Trophoblast cell (in vitro differentiated cells and primary cell): ENCODE measurements around the gene SMPD3.

ENCODE experiments used
- DNase-seq, 2 donors: peaks; one replicate each; pipeline ENCODE4 v3.0.0-alpha.2; 2016
- H2AFZ ChIP-seq: 2 replicates; pipeline ENCODE4 v1.6.1; 2013; ENCODE audit warnings: low read length, moderate library complexity, mild to moderate bottlenecking; ENCODE audit not compliant: insufficient read depth, poor library complexity
- H2AK5ac ChIP-seq: 2 replicates; pipeline ENCODE4 v1.6.1; 2013; ENCODE audit warnings: mild to moderate bottlenecking, low read length
- H2BK120ac ChIP-seq: 2 replicates; pipeline ENCODE4 v1.6.1; 2013; ENCODE audit warnings: low read length, mild to moderate bottlenecking, moderate library complexity; ENCODE audit not compliant: insufficient read depth, poor library complexity
- H2BK12ac ChIP-seq: 2 replicates; pipeline ENCODE4 v1.6.1; 2013; ENCODE audit warnings: mild to moderate bottlenecking, low read length, moderate library complexity
- H2BK5ac ChIP-seq: 2 replicates; pipeline ENCODE4 v1.6.1; 2013; ENCODE audit warnings: low read length, low read depth, moderate library complexity, mild to moderate bottlenecking; ENCODE audit not compliant: poor library complexity
- H3K14ac ChIP-seq: 2 replicates; pipeline ENCODE4 v1.6.1; 2013; ENCODE audit warnings: mild to moderate bottlenecking, low read length
- H3K18ac ChIP-seq: 2 replicates; pipeline ENCODE4 v1.6.1; 2013; ENCODE audit warnings: mild to moderate bottlenecking, low read length
- H3K23ac ChIP-seq: 2 replicates; pipeline ENCODE4 v1.6.1; 2013; ENCODE audit warnings: low read length
- H3K27ac ChIP-seq: 2 replicates; pipeline ENCODE4 v1.5.1; 2013; ENCODE audit warnings: low read depth, mild to moderate bottlenecking, inconsistent platforms, low read length, moderate library complexity
- H3K27me3 ChIP-seq: 2 replicates; pipeline ENCODE4 v1.6.1; 2013; ENCODE audit warnings: inconsistent platforms, mild to moderate bottlenecking, low read length, moderate library complexity; ENCODE audit not compliant: insufficient read depth
- H3K36me3 ChIP-seq, 2 experiments: 1 replicate in 1 of 2; 2 replicates in 1 of 2; pipeline ENCODE4 v1.6.1; 2013; ENCODE audit warnings: low read length in 2 of 2, mild to moderate bottlenecking in 2 of 2, moderate library complexity in 1 of 2; ENCODE audit not compliant: insufficient read depth in 2 of 2, control insufficient read depth in 1 of 2
- H3K4ac ChIP-seq: 2 replicates; pipeline ENCODE4 v1.6.1; 2013; ENCODE audit warnings: low read depth, mild to moderate bottlenecking, low read length, moderate library complexity
- H3K4me1 ChIP-seq, 2 experiments: 1 replicate in 1 of 2; 2 replicates in 1 of 2; pipeline ENCODE4 v1.6.1; 2013; ENCODE audit warnings: low read length in 2 of 2, mild to moderate bottlenecking in 2 of 2, moderate library complexity in 1 of 2; ENCODE audit not compliant: insufficient read depth in 2 of 2, control insufficient read depth in 1 of 2
- H3K4me2 ChIP-seq: 2 replicates; pipeline ENCODE4 v1.6.1; 2013; ENCODE audit warnings: inconsistent platforms, mild to moderate bottlenecking, low read length, moderate library complexity
- H3K4me3 ChIP-seq: 2 replicates; pipeline ENCODE4 v1.5.1; 2013; ENCODE audit warnings: mild to moderate bottlenecking, low read depth, low read length, inconsistent platforms
- H3K79me1 ChIP-seq: one replicate; pipeline ENCODE4 v1.6.1; 2013; ENCODE audit warnings: low read length
- H3K79me2 ChIP-seq: 2 replicates; pipeline ENCODE4 v1.6.1; 2013; ENCODE audit warnings: low read length, mild to moderate bottlenecking; ENCODE audit not compliant: control insufficient read depth, insufficient read depth, poor library complexity
- H3K9ac ChIP-seq: 2 replicates; pipeline ENCODE4 v1.6.1; 2013; ENCODE audit warnings: mild to moderate bottlenecking, low read length
- H3K9me3 ChIP-seq: 2 replicates; pipeline ENCODE4 v1.6.1; 2013; ENCODE audit warnings: low read depth, mild to moderate bottlenecking, control low read depth, inconsistent platforms, low read length; ENCODE audit not compliant: insufficient read depth
- H4K12ac ChIP-seq: 2 replicates; pipeline ENCODE4 v1.6.1; 2013; ENCODE audit warnings: low read depth, mild to moderate bottlenecking, low read length, moderate library complexity
- H4K8ac ChIP-seq: 2 replicates; pipeline ENCODE4 v1.6.1; 2013; ENCODE audit warnings: low read depth, mild to moderate bottlenecking, low read length, moderate library complexity
- H4K91ac ChIP-seq: one replicate; pipeline ENCODE4 v1.6.1; 2013; ENCODE audit warnings: low read depth, mild to moderate bottlenecking, low read length, moderate library complexity
- WGBS: extraction: QIAGEN DNeasy Blood & Tissue Kit; methylation state at CpG from one replicate; pipeline ENCODE4 v1.1.7; 2013; ENCODE audit warnings: missing lambda C conversion rate; ENCODE audit not compliant: insufficient read length, insufficient coverage; ENCODE audit errors: extremely low coverage; 5-methylcytosine and 5-hydroxymethylcytosine counted together

Gene SMPD3

DNA sequence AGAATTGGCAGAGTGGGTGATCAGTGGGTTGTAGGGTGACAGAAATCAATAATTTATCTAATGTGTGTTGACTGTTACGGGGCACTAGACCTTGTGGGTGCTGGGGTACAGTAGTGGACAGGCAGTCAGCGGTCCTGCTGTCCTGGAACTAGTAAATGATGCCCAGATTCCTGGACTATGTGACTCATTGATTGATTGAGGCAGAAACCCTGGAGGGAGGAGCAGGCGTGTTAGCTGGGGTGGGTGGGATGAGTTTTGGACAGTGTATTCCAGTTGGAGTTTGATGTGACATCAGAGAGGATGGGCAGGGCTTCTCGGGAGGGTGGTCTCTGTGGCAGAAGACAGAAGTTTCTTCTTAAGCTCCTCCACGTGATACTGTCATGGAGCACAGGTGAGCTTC is 113.1 kb downstream of the SMPD3 start:
- no peak for DNase-seq
- Histone ChIP-seq H3K18ac (no peak overlapping the region), H2AK5ac (no peak overlapping the region), H3K27ac (no peak overlapping the region), H2AFZ (no peak overlapping the region), H2BK5ac (no peak overlapping the region), H3K23ac (no peak overlapping the region), H3K4ac (no peak overlapping the region), H2BK12ac (no peak overlapping the region), H4K12ac (no peak overlapping the region), H3K79me2 (no peaks in the 10 kb centered on the region), H3K27me3 (no peaks in the 10 kb centered on the region), H3K4me1 (peaks cover 12 to 15% of the 10 kb centered on the region in 2 experiments), H2BK120ac (no peak overlapping the region), H3K4me2 (no peak overlapping the region), H3K14ac (no peak overlapping the region), H3K79me1 (peaks cover 6% of the 10 kb centered on the region), H3K4me3 (no peak overlapping the region), H3K36me3 (peaks cover 27% of the 10 kb centered on the region in 2 experiments), H3K9ac (no peak overlapping the region), H4K91ac (no peak overlapping the region), H3K9me3 (no peaks in the 10 kb centered on the region), H4K8ac (no peak overlapping the region)
- WGBS, result no CpG with 5 or more reads among the region's 5 CpGs

DNA sequence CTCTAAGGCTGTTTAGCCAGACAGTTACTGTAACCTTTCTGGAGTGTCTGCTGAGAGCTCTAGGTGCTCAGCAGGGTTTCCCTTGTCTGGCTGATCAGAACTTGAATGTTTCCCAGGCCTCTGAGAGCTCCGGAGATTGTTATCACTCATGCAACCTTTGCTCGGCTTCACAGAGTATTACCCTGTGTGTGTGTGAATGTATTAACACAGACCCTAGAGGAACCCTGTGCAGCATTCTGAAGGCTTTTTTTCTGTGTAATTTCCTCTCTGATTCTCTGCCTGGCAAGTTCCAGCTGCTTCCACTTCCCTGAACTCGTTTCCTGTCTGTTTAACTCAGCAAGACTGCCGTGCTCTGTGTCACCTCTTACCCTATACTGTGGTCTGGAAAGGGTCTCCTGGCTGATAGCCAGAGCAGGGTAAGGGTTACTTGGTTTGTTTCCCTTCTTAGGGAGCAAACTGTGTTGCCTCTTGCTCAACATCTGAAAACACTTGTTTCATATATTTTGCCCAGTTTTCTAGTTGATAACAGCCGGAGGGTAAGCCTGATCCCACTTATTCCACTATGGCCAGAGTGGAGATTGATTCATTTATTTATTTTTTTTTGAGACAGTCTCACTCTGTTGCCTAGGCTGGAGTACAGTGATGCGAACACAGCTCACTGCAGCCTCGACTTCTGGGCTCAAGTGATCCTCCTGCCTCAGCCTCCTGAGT is 115.7 kb downstream of the SMPD3 start:
- no CpG with 5 or more reads among the region's 7 CpGs for WGBS

DNA sequence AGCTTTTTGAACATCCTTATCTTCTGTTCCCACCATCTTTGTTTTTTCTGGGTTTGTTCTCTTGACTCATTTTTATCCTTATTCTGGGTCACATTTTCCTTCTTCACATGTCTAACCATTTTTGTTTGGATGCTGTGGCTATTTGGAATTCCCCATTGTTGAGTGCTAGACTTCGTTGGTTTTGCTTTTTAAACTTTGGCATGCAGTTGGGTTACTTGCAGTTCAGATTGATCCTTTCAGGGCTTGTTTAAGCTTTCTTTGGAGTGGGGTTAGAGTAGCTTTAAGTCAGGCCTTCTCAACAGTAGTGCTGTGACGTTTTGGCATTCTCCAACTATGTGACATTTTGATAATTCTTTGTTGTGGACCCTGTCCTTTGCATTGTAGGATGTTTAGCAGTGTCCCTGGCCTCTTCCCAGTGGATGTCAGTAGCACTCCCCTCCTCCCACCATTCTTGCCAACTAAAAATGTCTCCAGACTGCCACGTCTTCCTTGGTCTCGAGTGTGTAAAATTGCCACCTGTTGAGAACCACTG is 116.4 kb downstream of the SMPD3 start:
- peak overlapping the region; percentile 21 for H4K91ac ChIP-seq
- no peak overlapping the region for H2AK5ac ChIP-seq
- DNase-seq, result peak in 1 of 2 donors; percentile 59
- peak overlapping the region; percentile 3 for H4K8ac ChIP-seq
- no peak overlapping the region for H3K9ac ChIP-seq
- no peak overlapping the region for H4K12ac ChIP-seq
- H3K18ac ChIP-seq, result no peak overlapping the region
- no peaks in the 10 kb centered on the region for H3K9me3 ChIP-seq
- H3K23ac ChIP-seq, result no peak overlapping the region
- H2BK120ac ChIP-seq, result no peak overlapping the region
- no peak overlapping the region for H3K4me3 ChIP-seq
- no peak overlapping the region for H3K14ac ChIP-seq
- H3K36me3 ChIP-seq, result peaks cover 3% of the 10 kb centered on the region in 2 experiments
- H3K4me2 ChIP-seq, result peak overlapping the region; percentile 46
- no peaks in the 10 kb centered on the region for H3K79me2 ChIP-seq
- no peak overlapping the region for H2AFZ ChIP-seq
- peaks cover 10% of the 10 kb centered on the region for H3K79me1 ChIP-seq
- H3K4ac ChIP-seq, result no peak overlapping the region
- H3K27me3 ChIP-seq, result no peaks in the 10 kb centered on the region
- H2BK12ac ChIP-seq, result no peak overlapping the region
- H3K4me1 ChIP-seq, result peaks cover 21 to 26% of the 10 kb centered on the region in 2 experiments
- peak overlapping the region; percentile 5 for H2BK5ac ChIP-seq
- no CpG with 5 or more reads among the region's 4 CpGs for WGBS
- H3K27ac ChIP-seq, result peak overlapping the region; percentile 82

More for the DNA sequence above, 115.7 kb downstream of the SMPD3 start:
- H4K91ac ChIP-seq, result peak overlapping the region; percentile 57
- peaks cover 6% of the 10 kb centered on the region for H3K79me1 ChIP-seq
- peak overlapping the region; percentile 82 for H3K27ac ChIP-seq
- no peak overlapping the region for H4K8ac ChIP-seq
- no peak overlapping the region for H2AK5ac ChIP-seq
- no peak overlapping the region for H2AFZ ChIP-seq
- no peak overlapping the region for H3K18ac ChIP-seq
- H2BK120ac ChIP-seq, result no peak overlapping the region
- no peak overlapping the region for H3K4me3 ChIP-seq
- no peaks in the 10 kb centered on the region for H3K79me2 ChIP-seq
- peak overlapping the region; percentile 31 for H3K14ac ChIP-seq
- H3K23ac ChIP-seq, result no peak overlapping the region
- peak; percentile 62 to 65 for DNase-seq
- H2BK5ac ChIP-seq, result peak overlapping the region; percentile 18
- peak overlapping the region; percentile 46 for H3K4me2 ChIP-seq
- peak overlapping the region; percentile 81 for H2BK12ac ChIP-seq
- no peak overlapping the region for H4K12ac ChIP-seq
- no peak overlapping the region for H3K9ac ChIP-seq
- H3K4ac ChIP-seq, result no peak overlapping the region
- H3K36me3 ChIP-seq, result peaks cover 6 to 7% of the 10 kb centered on the region in 2 experiments
- peaks cover 16 to 21% of the 10 kb centered on the region in 2 experiments for H3K4me1 ChIP-seq
- no peaks in the 10 kb centered on the region for H3K27me3 ChIP-seq
- no peaks in the 10 kb centered on the region for H3K9me3 ChIP-seq

DNA sequence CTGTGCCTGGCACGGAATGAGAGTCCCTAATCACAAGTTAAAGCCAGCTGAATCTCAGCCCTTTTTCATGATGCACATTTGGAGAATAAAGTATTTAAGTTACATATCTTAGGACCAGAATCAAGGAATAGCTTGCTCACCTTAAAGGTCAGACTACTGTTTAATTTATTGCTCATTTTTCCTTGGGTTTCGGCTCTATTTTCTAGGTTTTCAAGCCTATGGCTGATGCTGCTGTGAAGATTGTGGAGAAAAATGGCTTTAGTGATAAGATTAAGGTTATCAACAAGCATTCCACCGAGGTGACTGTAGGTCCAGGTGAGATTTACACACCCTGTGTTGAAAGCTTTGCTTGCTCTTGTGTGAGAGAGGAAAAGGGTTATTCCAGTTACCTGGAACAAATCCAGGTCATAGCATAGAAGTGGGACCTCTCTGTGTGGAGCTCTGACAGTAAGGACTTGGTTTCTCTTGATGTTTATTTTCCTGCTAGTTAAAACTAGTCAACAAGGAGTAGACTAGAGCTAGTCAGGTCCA is 119.4 kb downstream of the SMPD3 start:
- Histone ChIP-seq H2AK5ac (no peak overlapping the region), H3K79me1 (peaks cover 10% of the 10 kb centered on the region), H3K36me3 (peaks cover 16 to 17% of the 10 kb centered on the region in 2 experiments), H3K9ac (no peak overlapping the region), H3K79me2 (no peaks in the 10 kb centered on the region), H3K4me1 (peaks cover 24 to 30% of the 10 kb centered on the region in 2 experiments), H4K91ac (peak overlapping the region; percentile 66), H3K9me3 (no peaks in the 10 kb centered on the region), H3K18ac (no peak overlapping the region), H3K4me3 (no peak overlapping the region), H2BK120ac (no peak overlapping the region), H4K12ac (no peak overlapping the region), H3K4me2 (no peak overlapping the region), H3K14ac (no peak overlapping the region), H3K27ac (no peak overlapping the region), H3K4ac (no peak overlapping the region), H2BK5ac (no peak overlapping the region), H2BK12ac (no peak overlapping the region), H2AFZ (no peak overlapping the region), H3K27me3 (no peaks in the 10 kb centered on the region), H4K8ac (no peak overlapping the region), H3K23ac (no peak overlapping the region)
- no CpG with 5 or more reads among the region's 3 CpGs for WGBS
- DNase-seq, result peak; percentile 64 to 76
